C1 segment of cervical spinal cord (tissue), 14 donors: ENCODE measurements around the gene ADAMTS2.
A peak's percentile ranks its signal among the peaks of the same experiment; 100 is the strongest.

Source experiments
- DNase-seq, 14 donors: peaks; one replicate each; lab custom pipeline; 2025; lab: John Stamatoyannopoulos, UW

Gene ADAMTS2

DNA sequence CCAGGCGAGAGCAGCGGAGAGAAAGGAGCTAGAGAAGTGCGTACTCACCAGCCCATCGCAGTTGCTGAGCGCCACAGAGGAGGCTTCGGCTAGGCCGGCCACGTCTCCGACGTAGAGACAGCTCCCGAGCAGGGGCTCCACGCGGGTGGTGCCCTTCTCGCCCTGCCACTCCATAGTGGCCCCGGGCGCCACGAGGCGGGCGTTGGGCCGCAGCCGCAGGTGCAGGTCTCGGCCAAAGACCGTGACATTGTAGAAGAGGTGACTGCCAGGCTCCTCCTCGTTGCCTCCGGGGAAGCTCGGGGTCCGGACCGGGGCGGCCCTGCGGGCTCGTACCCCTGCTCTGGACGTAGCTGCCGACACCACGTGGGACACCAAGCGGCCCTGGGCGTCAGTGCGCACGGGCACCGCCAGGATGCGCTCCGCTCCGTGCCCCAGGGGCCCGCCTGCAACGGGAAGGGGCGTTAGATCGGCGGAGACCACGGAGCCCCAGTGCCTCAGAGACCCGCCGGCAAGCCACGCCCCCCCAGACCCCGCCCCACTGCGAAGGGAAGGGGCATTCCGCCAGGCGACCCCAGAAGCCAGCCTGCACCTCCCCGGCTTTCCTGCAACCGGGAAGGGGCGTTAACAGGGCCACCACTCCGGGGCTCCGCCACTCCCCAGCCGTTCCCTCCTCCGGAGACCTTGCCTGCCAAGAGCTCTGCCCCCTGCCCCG is 1.4 kb downstream of the ADAMTS2 start:
- DNase-seq = no peak

DNA sequence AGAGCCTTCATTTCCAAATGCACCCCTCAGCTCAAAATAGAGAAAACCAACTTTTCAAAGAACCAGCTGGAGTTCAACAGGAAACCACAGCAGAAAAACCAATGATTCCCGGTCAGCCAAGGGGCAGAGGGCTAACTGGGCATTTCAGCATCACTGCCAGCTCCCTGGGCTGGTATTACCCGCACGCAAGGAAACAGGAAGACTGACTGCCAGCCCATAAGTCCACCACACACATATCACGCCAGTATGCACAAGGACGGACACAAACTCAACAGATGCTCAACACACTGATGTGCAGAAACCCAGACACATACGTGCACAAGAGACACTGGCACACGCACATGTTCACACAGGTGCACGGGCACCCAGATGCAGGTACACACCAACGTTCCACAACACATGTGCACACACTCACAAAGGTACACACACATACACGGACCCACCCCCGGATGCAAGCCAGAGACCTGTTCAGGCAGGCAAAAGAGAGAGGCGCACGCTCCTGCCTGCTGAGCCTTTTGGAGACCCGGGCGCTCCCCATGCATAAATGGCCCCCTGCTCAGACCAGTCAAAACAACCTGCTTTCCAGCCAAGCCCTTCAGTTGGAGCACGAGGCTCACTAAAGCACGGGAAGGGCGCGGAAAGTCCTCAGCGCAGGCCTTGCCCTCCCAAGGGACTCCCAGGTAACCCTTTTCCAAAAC is 2.1 kb downstream of the ADAMTS2 start:
- DNase-seq = no peak

DNA sequence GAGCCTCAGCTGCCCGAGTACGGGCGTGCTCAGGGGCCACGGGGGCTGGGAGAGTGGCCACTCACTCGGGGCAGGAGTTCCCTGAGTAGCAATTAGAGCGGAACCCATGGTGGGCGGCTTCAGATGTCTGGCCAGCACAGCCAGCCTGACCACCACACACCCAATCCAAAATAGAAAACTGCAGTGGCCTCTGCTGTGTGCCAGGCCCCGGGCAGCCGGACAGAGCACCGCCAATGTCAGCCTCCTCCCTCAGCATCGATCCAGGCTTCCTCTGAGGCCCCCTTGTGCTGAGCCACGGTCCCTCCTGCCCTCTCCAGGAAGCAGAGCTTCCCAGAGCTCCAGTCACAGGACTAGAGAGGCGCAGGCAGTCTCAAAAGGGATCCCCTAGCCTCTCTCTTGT is 2.7 kb downstream of the ADAMTS2 start:
- DNase-seq = no peak

DNA sequence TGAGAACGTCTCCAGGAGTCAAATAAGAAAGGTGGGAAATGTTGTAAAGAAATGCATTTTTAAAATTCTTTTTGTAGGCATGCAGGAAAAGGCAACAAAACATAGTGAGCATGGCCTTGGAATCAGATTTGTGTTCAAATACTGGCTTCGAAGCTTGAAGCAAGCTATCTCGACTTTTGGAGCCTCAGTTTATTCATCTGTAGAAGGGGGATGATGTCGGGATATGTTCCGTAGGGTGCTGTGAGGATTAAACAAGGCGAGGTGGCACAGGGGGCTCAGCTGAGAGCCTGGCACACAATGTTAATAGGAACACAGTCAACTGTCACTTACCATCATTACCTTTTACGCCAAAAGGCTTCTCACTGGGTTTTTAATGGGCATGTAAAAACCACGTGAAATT is 4.8 kb downstream of the ADAMTS2 start:
- DNase-seq = no peak

DNA sequence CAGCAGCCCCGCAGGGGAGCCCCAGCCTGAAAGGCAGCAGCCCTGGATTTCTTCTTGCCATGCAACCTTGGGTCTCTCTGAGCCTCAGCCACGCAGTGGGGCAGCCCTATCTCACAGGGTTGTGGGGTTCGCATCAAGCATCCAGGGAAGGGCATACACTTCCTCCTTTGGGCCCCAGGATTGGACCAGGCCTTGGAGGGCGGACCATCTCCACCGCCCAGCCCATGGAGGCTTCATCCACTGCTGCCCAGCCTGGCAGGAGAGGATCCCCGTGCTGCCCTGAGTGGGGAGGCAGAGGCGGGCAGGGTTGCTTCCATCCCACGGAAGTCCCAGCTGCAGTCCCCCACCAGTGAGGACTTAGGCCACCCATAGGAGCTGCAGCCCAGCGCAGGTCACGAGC is 5.3 kb downstream of the ADAMTS2 start:
- DNase-seq = no peak

DNA sequence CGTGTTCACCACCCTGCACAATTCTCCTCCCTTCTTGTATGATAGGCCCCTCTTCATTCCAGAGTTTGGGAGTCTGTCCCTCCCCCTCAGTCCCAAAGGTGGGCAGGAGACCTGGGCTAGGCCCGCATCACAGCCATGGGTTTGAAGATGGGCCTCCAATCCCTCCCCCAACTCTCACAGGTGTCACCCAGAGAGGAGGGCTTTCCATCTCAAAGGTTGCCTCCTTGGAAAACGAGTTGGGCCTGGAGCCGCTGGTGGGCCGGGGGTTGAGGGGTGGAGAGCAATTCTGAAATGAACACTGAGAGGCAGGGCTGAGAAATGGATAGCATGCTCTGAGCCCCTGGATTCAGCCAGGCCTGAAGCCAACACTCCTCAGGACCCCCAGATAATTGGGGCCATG is 6.2 kb downstream of the ADAMTS2 start:
- no peak for DNase-seq

DNA sequence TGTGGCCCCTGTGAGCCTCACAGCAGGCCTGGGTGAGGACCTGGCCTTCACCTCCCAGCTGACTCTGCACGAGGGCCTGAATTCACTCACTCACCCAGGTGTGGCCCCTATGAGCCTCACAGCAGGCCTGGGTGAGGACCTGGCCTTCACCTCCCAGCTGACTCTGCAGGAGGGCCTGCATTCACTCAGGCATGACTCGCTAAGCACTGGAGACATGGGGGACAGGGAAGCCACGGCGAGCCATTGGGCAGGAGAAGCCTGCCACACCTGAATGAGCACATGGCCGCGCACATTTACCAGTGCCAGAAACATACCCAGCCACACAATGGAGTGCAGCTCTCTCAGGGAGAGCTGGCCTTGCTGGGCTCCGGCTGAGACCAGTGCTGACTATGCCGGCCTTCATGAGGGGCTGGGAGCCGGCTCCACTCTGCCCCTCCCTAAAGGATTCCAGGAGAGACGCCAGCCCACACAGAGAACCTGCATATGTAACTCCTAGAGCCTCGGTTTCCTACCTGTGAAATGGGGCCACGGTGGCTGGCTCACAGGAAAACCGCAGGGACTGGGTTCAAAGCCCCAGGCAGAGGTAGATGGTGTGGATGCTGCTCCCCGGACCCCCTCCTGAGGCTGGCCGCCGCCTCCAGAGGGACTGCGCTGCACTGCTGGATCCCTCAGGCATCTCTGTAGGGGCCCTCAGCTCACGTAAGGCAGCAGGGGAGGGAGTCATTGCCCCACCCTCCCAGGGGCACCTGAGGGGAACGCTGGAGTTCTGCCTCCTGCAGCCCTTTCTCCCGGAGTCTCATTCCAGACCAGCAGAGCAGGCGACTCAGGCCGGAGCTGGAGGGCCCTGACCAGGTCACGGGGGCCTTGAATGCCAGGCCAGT is 7.2 kb downstream of the ADAMTS2 start:
- no peak for DNase-seq

DNA sequence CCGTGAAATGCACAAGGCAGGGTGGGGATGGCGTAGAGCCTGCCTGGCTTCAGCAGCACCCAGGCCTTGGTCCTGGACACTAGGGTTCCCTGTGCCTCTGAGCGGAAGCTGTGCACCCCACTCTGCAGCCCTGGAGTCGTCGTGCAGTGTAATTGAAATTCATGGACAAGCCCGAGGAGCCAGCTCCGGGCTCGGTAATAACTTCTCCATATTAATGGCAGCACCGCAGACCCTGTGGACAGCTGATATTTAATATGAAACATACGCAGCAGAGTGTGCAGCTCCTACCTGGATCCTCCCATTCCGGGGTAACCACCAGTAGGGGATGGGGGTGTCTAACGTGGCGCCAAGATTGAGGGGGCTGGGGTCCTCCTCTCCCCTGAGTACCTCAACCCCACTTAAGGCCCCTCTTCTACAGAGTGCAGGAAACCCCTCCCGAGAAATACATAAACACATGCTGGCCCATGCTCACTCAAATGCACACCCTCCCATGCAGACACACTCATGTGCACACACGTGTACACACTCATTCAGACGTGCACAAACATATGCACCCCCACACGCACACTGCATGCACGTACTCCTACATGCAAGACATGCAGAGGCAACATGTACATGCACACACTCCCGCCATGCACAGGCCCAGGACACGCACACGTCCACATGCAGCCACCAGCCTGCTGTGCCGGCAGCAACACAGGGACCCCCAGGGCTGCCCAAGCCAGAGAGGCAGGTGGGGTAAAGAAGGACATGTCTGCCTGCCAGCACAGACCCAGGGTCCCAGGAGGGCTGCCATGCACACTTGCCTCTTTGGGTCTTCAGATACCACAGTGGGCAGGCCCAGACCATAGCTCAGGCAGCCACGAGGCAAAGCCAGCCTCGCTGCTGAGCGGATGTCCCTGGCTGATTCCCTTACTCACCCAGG is 8.1 kb downstream of the ADAMTS2 start:
- DNase-seq = no peak

DNA sequence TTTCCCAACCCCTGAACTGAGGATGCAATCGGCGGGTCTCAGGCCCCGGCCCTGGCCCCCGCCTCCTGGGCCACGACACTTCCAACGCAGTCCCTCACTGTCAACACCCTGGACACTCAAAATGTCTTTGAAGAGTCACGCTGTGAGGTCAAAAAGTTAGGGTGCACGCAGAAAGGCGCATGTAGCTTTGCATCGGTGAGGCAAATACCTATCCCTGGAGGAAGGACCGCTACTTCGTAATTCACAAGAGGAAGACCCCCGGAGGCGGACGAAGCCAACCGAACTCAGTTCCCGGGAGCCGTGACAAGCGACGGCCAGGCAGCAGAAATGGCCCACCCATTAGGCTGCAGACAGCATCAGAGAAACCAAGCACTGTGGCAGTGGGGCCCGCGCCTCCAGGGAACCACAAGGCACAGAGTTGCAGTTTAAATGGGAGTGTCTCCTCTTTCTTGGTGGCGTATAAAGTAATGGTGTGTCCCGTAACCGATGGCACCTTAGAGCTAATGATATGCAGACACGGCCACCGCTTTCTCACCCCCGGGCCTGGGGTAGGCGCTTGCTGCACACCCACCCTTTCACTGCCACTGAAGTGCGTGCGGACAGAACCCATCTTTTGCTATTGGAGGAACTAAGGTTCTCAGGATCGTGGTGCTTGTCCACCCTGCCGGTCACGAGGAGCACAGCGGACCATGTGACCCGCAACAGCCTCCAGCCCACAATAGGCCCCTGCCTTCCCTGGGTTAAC is 9.0 kb downstream of the ADAMTS2 start:
- peak in 2 of 14 donors; percentile 1 to 4 for DNase-seq

DNA sequence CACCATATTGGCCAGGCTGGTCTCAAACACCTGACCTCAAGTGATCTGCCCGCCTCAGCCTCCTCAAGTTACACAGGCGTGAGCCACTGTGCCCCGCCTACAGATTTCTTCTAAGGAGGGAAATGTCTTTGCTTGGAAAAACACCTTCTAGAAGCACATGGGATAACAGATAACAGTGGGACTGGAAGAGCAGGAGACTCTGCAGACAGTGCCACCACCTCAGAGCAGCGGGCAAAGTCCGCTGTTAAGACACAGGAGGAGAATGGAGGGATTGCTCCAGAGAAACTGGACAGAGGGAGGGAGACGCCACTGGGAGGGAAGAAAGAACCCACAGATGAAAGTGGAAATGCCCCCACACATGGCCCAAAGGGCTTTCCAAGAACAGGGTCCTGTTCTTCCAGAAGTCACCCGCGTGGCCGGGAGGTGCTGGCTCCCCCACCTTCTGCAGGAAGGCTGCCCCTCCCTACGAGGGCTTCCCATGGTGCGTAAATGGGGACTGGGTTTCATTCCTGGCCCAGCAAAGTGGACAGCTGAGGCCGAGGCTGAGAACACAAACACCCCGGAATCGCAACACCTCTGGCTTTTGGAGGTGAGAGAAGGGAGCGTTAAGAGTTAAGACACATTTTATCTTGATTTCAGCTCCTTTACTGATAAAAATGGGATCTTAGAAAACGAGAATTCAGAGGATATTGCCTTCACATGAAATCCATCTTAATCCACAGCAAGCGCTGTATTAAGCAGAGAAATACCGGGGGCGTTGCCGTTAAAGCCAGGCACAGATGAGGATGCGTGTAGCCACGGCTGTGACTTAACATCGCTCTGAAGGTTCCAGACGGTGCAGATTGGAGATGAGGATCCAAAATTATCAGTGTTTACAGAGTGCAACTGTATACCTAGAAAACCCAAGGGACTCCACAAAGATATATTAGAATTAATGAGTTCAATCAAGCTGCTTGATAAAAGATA is 11.2 kb downstream of the ADAMTS2 start:
- no peak for DNase-seq

DNA sequence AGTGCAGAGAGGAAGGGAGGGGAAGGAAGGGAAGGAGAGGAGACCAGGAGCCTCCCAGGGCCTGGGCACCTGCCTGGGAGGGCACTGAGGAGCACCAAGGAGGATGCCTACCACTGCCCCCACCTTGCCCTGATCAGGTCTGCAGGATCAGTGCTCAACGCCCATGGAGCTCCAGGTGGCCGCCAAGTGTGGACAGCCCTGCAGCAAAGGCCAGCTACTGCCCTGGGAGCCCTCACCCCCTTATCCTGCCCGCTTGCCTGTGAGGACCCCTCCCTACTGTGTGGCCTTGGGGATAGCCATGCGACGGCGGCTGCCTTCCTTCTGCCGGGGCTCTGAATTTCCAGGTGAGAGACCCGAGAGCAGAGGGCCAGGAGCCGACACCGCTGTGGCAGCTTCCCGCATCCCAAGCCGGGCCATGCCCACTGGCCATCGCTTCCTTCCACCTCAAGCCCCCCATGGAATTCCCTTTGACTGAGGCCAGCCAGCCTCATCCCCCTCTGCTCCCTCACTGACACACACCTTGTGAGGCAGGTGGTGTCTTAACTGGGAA is 12.4 kb downstream of the ADAMTS2 start:
- no peak for DNase-seq

DNA sequence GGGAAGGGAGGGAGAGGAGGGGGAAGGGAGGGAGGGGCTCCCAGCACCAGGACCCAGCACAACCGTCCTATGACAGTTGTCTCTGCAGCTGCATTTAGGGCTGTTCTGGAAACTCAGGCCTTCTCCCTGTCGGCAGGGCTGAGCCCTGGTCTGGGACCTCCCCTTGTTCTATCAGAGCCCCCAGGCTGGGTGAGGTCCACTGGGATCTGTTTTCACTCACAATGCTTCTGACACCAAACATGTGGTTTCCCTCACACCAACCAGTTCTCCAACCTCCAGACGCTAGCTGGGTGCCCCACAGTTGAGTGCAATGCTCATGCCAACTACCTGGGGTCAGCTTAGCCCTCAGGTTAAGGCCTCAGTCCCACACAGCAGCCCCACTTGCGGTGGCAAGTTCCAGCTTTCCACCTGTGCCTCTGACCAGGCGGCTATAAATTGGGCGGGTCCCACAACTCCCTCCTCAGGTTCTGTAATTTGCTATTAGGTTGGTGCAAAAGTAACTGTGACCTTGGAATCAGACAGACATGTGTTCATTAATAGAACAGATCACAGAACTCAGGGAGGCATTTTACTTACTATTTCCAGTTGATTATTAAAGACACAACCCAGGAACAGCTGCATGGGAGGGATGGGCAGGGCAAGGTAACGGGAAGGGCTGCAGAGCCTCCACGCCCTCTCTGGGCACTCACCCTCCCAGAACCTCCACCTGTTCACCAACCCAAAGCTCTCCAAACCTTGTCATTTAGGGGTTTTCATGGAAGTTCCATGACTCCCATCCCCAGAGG is 13.5 kb downstream of the ADAMTS2 start:
- no peak for DNase-seq

DNA sequence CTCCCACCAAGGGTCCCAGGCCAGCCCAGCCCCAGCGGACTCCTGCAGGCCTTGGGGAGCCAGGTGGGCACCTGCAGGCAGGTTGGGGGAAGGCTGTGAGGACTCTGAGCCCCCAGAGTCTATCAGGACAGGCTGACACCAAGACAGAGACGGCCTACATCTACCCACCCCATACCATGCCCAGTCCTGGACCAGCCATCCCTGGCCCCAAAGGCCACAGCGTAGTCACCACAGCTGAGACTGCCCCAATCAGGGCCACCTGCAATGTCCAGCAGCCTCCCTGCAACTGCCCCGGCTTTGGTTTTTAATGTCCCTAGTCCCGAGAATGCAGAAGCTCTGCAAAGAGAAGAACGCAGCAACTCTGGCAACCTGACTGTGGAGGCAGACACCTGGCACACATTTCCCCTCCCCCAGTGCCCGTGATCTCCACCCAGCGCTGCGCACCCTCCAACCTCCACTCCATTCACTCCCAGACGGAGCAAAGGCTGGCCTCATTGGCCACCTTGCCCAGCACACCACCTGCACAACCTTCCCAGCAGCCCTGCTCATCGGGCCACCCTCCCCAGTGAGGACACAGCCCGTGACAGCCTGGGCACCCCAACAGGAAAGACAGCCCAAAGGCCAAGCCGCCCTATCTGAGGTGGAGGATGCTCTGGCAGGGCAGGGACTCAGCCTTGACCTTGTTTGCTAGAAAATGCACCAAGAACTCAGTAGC is 14.9 kb downstream of the ADAMTS2 start:
- DNase-seq = no peak

DNA sequence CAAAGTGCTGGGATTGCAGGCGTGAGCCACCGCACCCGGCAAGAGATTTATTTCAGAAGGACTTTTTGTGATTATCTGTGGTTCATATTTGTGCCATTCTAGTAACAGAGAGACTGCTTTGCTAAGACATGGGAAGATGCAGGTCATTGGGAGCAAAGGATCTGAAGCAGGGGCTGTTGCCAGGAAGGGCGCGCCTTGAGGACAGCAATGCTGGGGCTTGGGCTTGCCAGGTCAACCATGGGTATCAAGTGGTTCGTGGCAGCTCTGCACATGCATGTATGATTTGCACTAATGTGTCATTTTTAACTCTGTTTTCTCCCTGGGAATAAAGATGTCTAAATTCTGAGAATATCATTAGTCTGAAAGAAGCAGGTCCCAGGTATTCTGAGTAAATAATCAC is 17.0 kb downstream of the ADAMTS2 start:
- no peak for DNase-seq

DNA sequence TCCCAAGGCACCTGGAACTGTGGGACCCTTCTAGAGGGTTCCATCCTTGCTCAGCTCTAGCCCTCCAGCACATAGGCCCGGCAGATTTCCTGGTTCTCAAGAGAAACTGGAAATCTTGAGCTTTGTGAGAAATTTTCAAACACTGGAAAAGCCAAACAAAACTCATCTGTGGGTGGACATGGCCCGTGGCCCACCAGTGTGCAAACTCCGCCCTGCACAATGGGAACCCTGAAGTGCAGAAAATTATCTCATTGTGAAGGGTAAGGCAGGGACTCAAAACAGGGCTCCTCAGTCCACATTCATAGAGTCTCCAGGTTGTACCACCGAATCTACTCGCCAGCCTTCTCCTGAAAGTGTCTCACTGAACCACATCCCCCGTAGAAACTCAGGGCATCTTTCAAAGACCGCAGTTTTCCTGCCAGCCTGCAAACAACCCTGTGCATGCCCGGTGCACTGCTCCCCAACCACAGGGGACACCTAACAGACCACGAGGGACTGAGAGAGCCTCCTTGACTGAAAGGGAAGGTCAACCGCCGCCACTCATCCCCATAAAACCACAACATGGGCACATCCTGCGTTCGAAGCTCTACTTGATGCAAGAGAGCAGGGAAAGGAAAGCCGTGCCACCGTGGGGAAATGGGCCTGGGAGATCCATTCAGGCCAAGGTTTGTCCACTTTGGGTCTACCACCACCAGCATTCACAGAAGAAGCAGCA is 18.1 kb downstream of the ADAMTS2 start:
- no peak for DNase-seq

DNA sequence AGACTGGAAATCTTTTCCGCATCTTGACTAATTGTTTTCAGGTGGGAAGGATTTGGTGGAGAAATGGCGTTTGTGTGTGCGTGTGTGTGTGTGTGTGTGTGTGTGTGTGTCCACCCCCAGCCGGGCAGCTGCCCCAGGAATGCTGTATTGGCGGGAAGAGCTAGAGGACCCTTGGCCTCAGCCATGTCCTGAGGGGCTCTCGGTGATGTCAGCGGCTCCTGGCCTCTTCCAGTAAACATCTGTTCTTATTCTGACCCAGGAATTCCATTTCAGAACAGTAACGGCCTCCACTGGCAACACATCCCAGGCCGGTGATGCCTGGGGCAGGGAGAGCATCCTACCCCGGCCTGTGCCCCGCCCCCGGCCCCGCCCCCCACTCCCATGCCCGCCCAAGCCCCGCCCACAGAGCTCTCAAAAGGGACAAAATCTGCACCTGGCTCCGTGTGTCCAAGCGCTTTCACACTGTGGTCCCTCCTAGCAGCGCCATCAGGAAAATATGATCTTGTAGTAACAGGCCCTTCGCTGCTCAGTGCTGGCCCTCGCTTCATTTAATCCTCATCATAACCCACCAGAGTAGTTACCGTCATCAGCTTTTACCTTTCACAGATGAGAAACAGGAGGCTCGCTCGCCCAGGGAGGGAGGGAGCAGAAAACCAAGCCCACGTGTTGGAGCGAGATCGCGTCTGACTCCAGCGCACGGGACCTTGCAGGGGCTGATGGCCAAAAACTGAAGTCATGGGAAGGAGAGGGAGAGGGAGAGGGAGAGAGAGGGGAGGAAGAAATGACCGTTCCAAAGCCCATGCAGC is 18.9 kb downstream of the ADAMTS2 start:
- no peak for DNase-seq
